SK-N-SH (cell line): ENCODE measurements around the gene PRELID3B. TPM values are rescaled to one million over a fixed set of nuclear protein-coding genes. Genes with fewer than 3 reads are reported as not detected.
A peak's percentile ranks its signal among the peaks of the same experiment; 100 is the strongest.

ENCODE experiments used
- CTCF ChIA-PET: fragments of 300-600, 350-600 bp; formaldehyde crosslinking; extraction: SDS; loops from one replicate; lab custom pipeline; 2021; lab: Yijun Ruan, JAX
- POLR2A ChIA-PET: fragments of 350-600 bp; sonication (Branson Sonifier 250); formaldehyde crosslinking; extraction: SDS; loops from one replicate; lab custom pipeline; 2020; ENCODE audit warnings: antibody characterized with exemption, inconsistent platforms; lab: Yijun Ruan, JAX
- DNase-seq: peaks from one replicate; pipeline ENCODE4 v3.0.0; 2012
- H2AFZ ChIP-seq: fragments of 200-600 bp; sonication (generic); 2 replicates; pipeline ENCODE4 v1.8.1; 2016; ENCODE audit warnings: antibody characterized with exemption, mild to moderate bottlenecking, low read depth
- H3F3A ChIP-seq: fragments of 200-600 bp; sonication (generic); replicated peaks from 2 replicates; pipeline ENCODE3; 2016; ENCODE audit warnings: antibody characterized with exemption, mild to moderate bottlenecking; ENCODE audit not compliant: insufficient read depth
- H3K27ac ChIP-seq, 2 experiments: fragments of 200-500 bp in 1 of 2; fragments of 200-600 bp in 1 of 2; sonication (Bioruptor generic) in 1 of 2; sonication (generic), shearing (Covaris generic) in 1 of 2; 2 replicates each; pipeline versions ENCODE4 v1.5.1 to v1.6.1; 2014 to 2016; ENCODE audit warnings: low read depth in 2 of 2, inconsistent platforms in 1 of 2, low read length in 1 of 2, mild to moderate bottlenecking in 1 of 2, mixed read lengths in 1 of 2
- H3K27me3 ChIP-seq: fragments of 200-600 bp; sonication (generic), shearing (Covaris generic); 2 replicates; pipeline ENCODE4 v1.6.1; 2016; ENCODE audit warnings: mixed run types; ENCODE audit not compliant: insufficient read depth
- H3K36me3 ChIP-seq, 2 experiments: fragments of 200-500 bp in 1 of 2; fragments of 200-600 bp in 1 of 2; sonication (Bioruptor generic) in 1 of 2; sonication (generic) in 1 of 2; replicated peaks in 1 of 2; 2 replicates each; pipeline versions ENCODE3 to v1.5.1; 2014 to 2016; ENCODE audit warnings: low read length in 1 of 2, mild to moderate bottlenecking in 1 of 2; ENCODE audit not compliant: insufficient read depth in 2 of 2, control insufficient read depth in 1 of 2
- H3K4me1 ChIP-seq, 2 experiments: fragments of 200-500 bp in 1 of 2; fragments of 200-600 bp in 1 of 2; sonication (Bioruptor generic) in 1 of 2; sonication (generic), shearing (Covaris generic) in 1 of 2; 2 replicates each; pipeline versions ENCODE4 v1.5.1 to v1.6.1; 2014 to 2016; ENCODE audit warnings: low read depth in 1 of 2, low read length in 1 of 2, mixed run types in 1 of 2; ENCODE audit not compliant: insufficient read depth in 2 of 2, control insufficient read depth in 1 of 2
- H3K4me2 ChIP-seq: fragments of 200-600 bp; sonication (generic), shearing (Covaris generic); 2 replicates; pipeline ENCODE4 v1.6.1; 2017; ENCODE audit warnings: mixed run types
- H3K4me3 ChIP-seq, 2 experiments: fragments of 200-500 bp in 1 of 2; fragments of 200-600 bp in 1 of 2; sonication (Bioruptor generic) in 1 of 2; sonication (generic), shearing (Covaris generic) in 1 of 2; 2 replicates each; pipeline versions ENCODE4 v1.5.1 to v1.8.1; 2014 to 2016; ENCODE audit warnings: low read depth in 2 of 2, inconsistent platforms in 1 of 2, low read length in 1 of 2, mild to moderate bottlenecking in 1 of 2, mixed read lengths in 1 of 2, moderate library complexity in 1 of 2
- H3K79me2 ChIP-seq: fragments of 200-600 bp; sonication (generic); 2 replicates; pipeline ENCODE4 v1.8.1; 2017; ENCODE audit warnings: mild to moderate bottlenecking; ENCODE audit not compliant: insufficient read depth
- H3K9ac ChIP-seq: fragments of 200-600 bp; sonication (generic); 2 replicates; pipeline ENCODE4 v1.6.1; 2017; ENCODE audit warnings: mixed run types
- H3K9me2 ChIP-seq: fragments of 200-600 bp; sonication (generic); 2 replicates; pipeline ENCODE4 v1.6.1; 2017; ENCODE audit warnings: mixed run types
- H3K9me3 ChIP-seq: fragments of 200-600 bp; sonication (generic); 2 replicates; pipeline ENCODE4 v1.6.1; 2017; ENCODE audit warnings: mixed run types, mild to moderate bottlenecking, moderate library complexity
- H4K20me1 ChIP-seq: fragments of 200-600 bp; sonication (generic); 2 replicates; pipeline ENCODE4 v1.6.1; 2017; ENCODE audit warnings: mild to moderate bottlenecking, mixed run types; ENCODE audit not compliant: insufficient read depth
- CTCF ChIP-seq: fragments of 200-600 bp; sonication (generic); IDR thresholded peaks from 2 replicates; pipeline ENCODE4 v1.6.1; 2017; ENCODE audit warnings: antibody characterized with exemption, mild to moderate bottlenecking, moderate library complexity
- EZH2phosphoT487 ChIP-seq: fragments of 200-600 bp; sonication (generic); IDR thresholded peaks from 2 replicates; pipeline ENCODE4 v1.6.1; 2017; ENCODE audit warnings: low read depth, mixed run types, mild to moderate bottlenecking, antibody characterized with exemption, moderate library complexity, borderline replicate concordance
- FOSL2 ChIP-seq: IDR thresholded peaks from 2 replicates; pipeline ENCODE4 v1.4.0; 2012; ENCODE audit warnings: low read depth, mild to moderate bottlenecking, moderate library complexity, borderline replicate concordance
- JUND ChIP-seq: IDR thresholded peaks from 2 replicates; pipeline ENCODE4 v1.4.0; 2012
- REST ChIP-seq: IDR thresholded peaks from 2 replicates; pipeline ENCODE4 v1.6.1; 2012; ENCODE audit warnings: mild to moderate bottlenecking, low read depth, low read length, moderate library complexity
- TAF1 ChIP-seq: IDR thresholded peaks from 2 replicates; pipeline ENCODE4 v1.6.1; 2012; ENCODE audit warnings: low read depth, mild to moderate bottlenecking, low read length, moderate library complexity, borderline replicate concordance
- ZBTB33 ChIP-seq: IDR thresholded peaks from 2 replicates; pipeline ENCODE4 v1.4.0; 2012; ENCODE audit warnings: low read depth, borderline replicate concordance
- WGBS: methylation state at CpG from one replicate; pipeline ENCODE4 v1.1.6; 2017; ENCODE audit warnings: low lambda C conversion rate; 5-methylcytosine and 5-hydroxymethylcytosine counted together
- polyA plus RNA-seq, 3 experiments: library from polyadenylated mRNA; depleted of rRNA; stranded (reverse); fragments of >200 nt; gene quantifications; 2 replicates each; pipeline ENCODE4 v1.2.3, GENCODE V29; 2012

Gene PRELID3B
- polyA plus RNA-seq, 1 of the 3 experiments (the other 2 are of a cell fraction), result 20.9 TPM

GRCh38 chr20:59082981-59083380, 40.4 kb upstream of the PRELID3B start:
- Histone ChIP-seq H3K9ac (no peak overlapping the region), H2AFZ (peak overlapping the region; percentile 14; the same call in 1 of the 2 replicates)

GRCh38 chr20:59082077-59082740, 39.6 kb upstream of the PRELID3B start:
- ChIA-PET POLR2A (no interaction called here), CTCF (interaction anchor here (0.6 to 1.0 kb wide), 8 partner anchors 10 to 345 kb away, joined by 3 to 4 read pairs (median 3); no protein-coding TSS in a partner anchor)
- Histone ChIP-seq H3K9ac (no peak overlapping the region), H3K9me2 (no peaks in the 10 kb centered on the region), H4K20me1 (no peaks in the 10 kb centered on the region), H3K4me3 (no peak overlapping the region), H3K4me2 (no peak overlapping the region), H2AFZ (no peak overlapping the region), H3K36me3 (no peaks in the 10 kb centered on the region), H3F3A (no peaks in the 10 kb centered on the region), H3K9me3 (no peaks in the 10 kb centered on the region), H3K27me3 (no peaks in the 10 kb centered on the region; the same call in 1 of the 2 replicates), H3K4me1 (peaks cover 0 to 3% of the 10 kb centered on the region in 2 experiments; a peak in 3 of 4 replicates), H3K79me2 (no peaks in the 10 kb centered on the region), H3K27ac (no peak overlapping the region; a peak in 1 of 4 replicates)
- WGBS, result 55% methylated on average over 3 of the region's 3 CpGs
- no peak for TF ChIP-seq REST
- no peak for TF ChIP-seq ZBTB33
- TF ChIP-seq JUND, result 0 out of 2 replicates have a peak, but pooled peaks have one; percentile 12
- TF ChIP-seq CTCF, result peak; percentile 43
- no peak for TF ChIP-seq EZH2phosphoT487
- TF ChIP-seq FOSL2, result 0 out of 2 replicates have a peak, but pooled peaks have one; percentile 7
- DNase-seq, result no peak

More at GRCh38 chr20:59082981-59083380, 40.4 kb upstream of the PRELID3B start:
- no peak overlapping the region for H3K4me2 ChIP-seq
- DNase-seq, result no peak
- no peak overlapping the region for H3K27ac ChIP-seq
- no peaks in the 10 kb centered on the region for H3K79me2 ChIP-seq
- no peak overlapping the region for H3K4me3 ChIP-seq
- H3K9me3 ChIP-seq, result no peaks in the 10 kb centered on the region
- no peaks in the 10 kb centered on the region for H3K9me2 ChIP-seq
- no peaks in the 10 kb centered on the region for H3K27me3 ChIP-seq
- no peaks in the 10 kb centered on the region for H3K36me3 ChIP-seq
- WGBS, result 67% methylated on average over 1 of the region's 1 CpG
- TF ChIP-seq TAF1 (no peak), FOSL2 (0 out of 2 replicates have a peak, but pooled peaks have one; percentile 2)
- no peaks in the 10 kb centered on the region for H3F3A ChIP-seq
- POLR2A ChIA-PET, result no interaction called here
- CTCF ChIA-PET, result interaction anchor here (0.6 to 1.0 kb wide), 7 partner anchors 10 to 344 kb away, joined by 3 to 4 read pairs (median 3); no protein-coding TSS in a partner anchor
- H4K20me1 ChIP-seq, result no peaks in the 10 kb centered on the region
- H3K4me1 ChIP-seq, result peaks cover 0 to 3% of the 10 kb centered on the region in 2 experiments; a peak in 3 of 4 replicates
